Endothelial cell of umbilical vein (primary cell): ENCODE data around the gene PCED1B.

ENCODE experiments used
- CTCF ChIP-seq, 2 donors: IDR thresholded peaks; 1 replicate in 1 of 2; 2 replicates in 1 of 2; pipeline ENCODE4 v1.5.1; 2011; ENCODE audit warnings: low read length in 2 of 2, mild to moderate bottlenecking in 2 of 2, moderate library complexity in 2 of 2, control low read depth in 1 of 2, inconsistent platforms in 1 of 2, low read depth in 1 of 2; ENCODE audit not compliant: insufficient read depth in 1 of 2; ENCODE audit errors: extremely low read depth in 1 of 2
- EZH2 ChIP-seq: IDR thresholded peaks from 2 replicates; pipeline ENCODE4 v1.6.1; 2012; ENCODE audit warnings: borderline replicate concordance, low read depth, mild to moderate bottlenecking, moderate library complexity, low read length, inconsistent platforms; ENCODE audit not compliant: severe bottlenecking
- POLR2A ChIP-seq: IDR thresholded peaks from 2 replicates; pipeline ENCODE4 v1.6.1; 2012; ENCODE audit warnings: low read depth, mild to moderate bottlenecking, control low read depth, low read length
- POLR2AphosphoS5 ChIP-seq: IDR thresholded peaks from 2 replicates; pipeline ENCODE4 v1.6.1; 2012; ENCODE audit warnings: low read depth, mild to moderate bottlenecking, control low read depth, low read length, moderate library complexity; ENCODE audit not compliant: insufficient read depth

GRCh38 chr12:47067176-47067575 lies 12.2 kb upstream of the PCED1B start:
- TF ChIP-seq CTCF (IDR thresholded peaks at IDR 0.05; ENCODE audit: extremely low read depth in 1 of 2, insufficient read depth in 1 of 2, low read depth in 1 of 2, low read length in 2 of 2), result no peak
- TF ChIP-seq POLR2A, result no peak
- no peak for TF ChIP-seq POLR2AphosphoS5
- no peak for TF ChIP-seq EZH2
